AG08395 (cell line): ENCODE measurements around the gene STARD7.
"Not testable (repeated sequence)": the region's sequence is repeated elsewhere in the genome, so short reads cannot be mapped to it uniquely, and the experiment has no call there.

Source experiments
- DNase-seq: peaks from one replicate; pipeline ENCODE4 v3.0.0; 2012; ENCODE audit warnings: mixed read lengths, low spot score

Gene STARD7

GRCh38 chr2:96236882-96237281 lies 28.3 kb upstream of the STARD7 start:
- no peak for DNase-seq

GRCh38 chr2:96233880-96234316 lies 25.3 kb upstream of the STARD7 start:
- no peak for DNase-seq

GRCh38 chr2:96233436-96233835 lies 24.8 kb upstream of the STARD7 start:
- no peak for DNase-seq

GRCh38 chr2:96231316-96231715 lies 22.7 kb upstream of the STARD7 start:
- DNase-seq = no peak

- no peak for DNase-seq
Observed at GRCh38 chr2:96225016-96225533, 16.4 kb upstream of the STARD7 start.

- DNase-seq = not testable (repeated sequence)
Observed at GRCh38 chr2:96221106-96221505, 12.5 kb upstream of the STARD7 start.

GRCh38 chr2:96219959-96220358 lies 11.3 kb upstream of the STARD7 start:
- not testable (repeated sequence) for DNase-seq

- DNase-seq = no peak
Observed at GRCh38 chr2:96218508-96219131, 10.0 kb upstream of the STARD7 start.

- no peak for DNase-seq
Observed at GRCh38 chr2:96214554-96214953, 5.9 kb upstream of the STARD7 start.

GRCh38 chr2:96213379-96213778 lies 4.8 kb upstream of the STARD7 start:
- DNase-seq = no peak

- no peak for DNase-seq
Observed at GRCh38 chr2:96212339-96212738, 3.7 kb upstream of the STARD7 start.

GRCh38 chr2:96209729-96210085 lies 1.1 kb upstream of the STARD7 start:
- no peak for DNase-seq

- DNase-seq = no peak
Observed at GRCh38 chr2:96209011-96209728, 543 bp upstream of the STARD7 start.

GRCh38 chr2:96207774-96208142 lies 869 bp downstream of the STARD7 start:
- DNase-seq = no peak

- no peak for DNase-seq
Observed at GRCh38 chr2:96207073-96207773, 1.4 kb downstream of the STARD7 start.

GRCh38 chr2:96205888-96206287 lies 2.7 kb downstream of the STARD7 start:
- DNase-seq = peak; percentile 61

GRCh38 chr2:96204836-96205624 lies 3.6 kb downstream of the STARD7 start:
- DNase-seq = peak; percentile 31

GRCh38 chr2:96203130-96204028 lies 5.2 kb downstream of the STARD7 start:
- no peak for DNase-seq

GRCh38 chr2:96202152-96202854 lies 6.3 kb downstream of the STARD7 start:
- peak; percentile 27 for DNase-seq

GRCh38 chr2:96201338-96201737 lies 7.3 kb downstream of the STARD7 start:
- DNase-seq = no peak

GRCh38 chr2:96198921-96199320 lies 9.7 kb downstream of the STARD7 start:
- DNase-seq = no peak
